Coronary artery (tissue), 2 donors: ENCODE results near the gene ZNF518A.

Experiments used
- DNase-seq: peaks from one replicate; pipeline ENCODE4 v3.0.0-alpha.2; 2017; ENCODE audit warnings: low spot score
- H3K27ac ChIP-seq, 2 donors: fragments of 200-600 bp; sonication (generic); one replicate each; pipeline ENCODE4 v1.5.1; 2016 to 2019
- H3K4me3 ChIP-seq: fragments of 200-600 bp; sonication (generic); 2 replicates; pipeline ENCODE4 v1.5.1; 2016; ENCODE audit warnings: mild to moderate bottlenecking, moderate library complexity
- CTCF ChIP-seq: fragments of 200-600 bp; sonication (generic); IDR thresholded peaks from one replicate; pipeline ENCODE4 v1.5.1; 2019; ENCODE audit warnings: antibody characterized with exemption

ZNF518A gene

GRCh38 chr10:96092999-96093767, 36.9 kb upstream of the ZNF518A start:
- no peak for DNase-seq
- TF ChIP-seq CTCF, result no peak
- Histone ChIP-seq H3K4me3 (no peak overlapping the region), H3K27ac (no peak overlapping the region)

GRCh38 chr10:96093948-96094347, 36.1 kb upstream of the ZNF518A start:
- no peak for DNase-seq
- TF ChIP-seq CTCF, result no peak
- Histone ChIP-seq H3K4me3 (no peak overlapping the region), H3K27ac (no peak overlapping the region)

GRCh38 chr10:96096958-96097357, 33.1 kb upstream of the ZNF518A start:
- TF ChIP-seq CTCF, result no peak
- DNase-seq, result no peak
- Histone ChIP-seq H3K4me3 (no peak overlapping the region), H3K27ac (no peak overlapping the region)

- no peak for TF ChIP-seq CTCF
- Histone ChIP-seq H3K4me3 (no peak overlapping the region), H3K27ac (no peak overlapping the region)
- no peak for DNase-seq
These were observed 32.2 kb upstream of the ZNF518A start for GRCh38 chr10:96097865-96098264.

GRCh38 chr10:96107623-96108038, 22.5 kb upstream of the ZNF518A start:
- no peak for DNase-seq
- H3K27ac ChIP-seq, result no peak overlapping the region
- TF ChIP-seq CTCF, result no peak
- no peak overlapping the region for H3K4me3 ChIP-seq

- H3K27ac ChIP-seq, result no peak overlapping the region
- H3K4me3 ChIP-seq, result no peak overlapping the region
- TF ChIP-seq CTCF, result no peak
- DNase-seq, result no peak
These were observed 17.6 kb upstream of the ZNF518A start for GRCh38 chr10:96112531-96112930.
